Measurements from ENCODE around the gene IDE.
"Not testable (repeated sequence)": the region's sequence is repeated elsewhere in the genome, so short reads cannot be mapped to it uniquely, and the experiment has no call there.

Gene IDE

GRCh38 chr10:92452313-92452712 is 121.6 kb downstream of the IDE start:
- TF ChIP-seq CTCF (conservative IDR thresholded peaks at IDR 0.05; ENCODE audit: control insufficient read depth, insufficient read depth, low read depth, low read length) = no peak
- DNase-seq (ENCODE audit: low read depth) = no peak
- H3K4me3 ChIP-seq (ENCODE audit: control insufficient read depth, low read depth, low read length) = no peak overlapping the region

GRCh38 chr10:92451431-92451830 is 122.5 kb downstream of the IDE start:
- no peak for TF ChIP-seq CTCF (conservative IDR thresholded peaks at IDR 0.05; ENCODE audit: control insufficient read depth, insufficient read depth, low read depth, low read length)
- DNase-seq (ENCODE audit: low read depth) = no peak
- no peak overlapping the region for H3K4me3 ChIP-seq (ENCODE audit: control insufficient read depth, low read depth, low read length)

- H3K4me3 ChIP-seq (ENCODE audit: control insufficient read depth, low read depth, low read length) = no peak overlapping the region
- no peak for TF ChIP-seq CTCF (conservative IDR thresholded peaks at IDR 0.05; ENCODE audit: control insufficient read depth, insufficient read depth, low read depth, low read length)
- no peak for DNase-seq (ENCODE audit: low read depth)
Measured at GRCh38 chr10:92450896-92451295, 123.0 kb downstream of the IDE start.

GRCh38 chr10:92440578-92440977 is 133.3 kb downstream of the IDE start:
- DNase-seq (ENCODE audit: low read depth) = no peak
- H3K4me3 ChIP-seq (ENCODE audit: control insufficient read depth, low read depth, low read length) = no peak overlapping the region
- TF ChIP-seq CTCF (conservative IDR thresholded peaks at IDR 0.05; ENCODE audit: control insufficient read depth, insufficient read depth, low read depth, low read length) = no peak

- no peak for TF ChIP-seq CTCF (conservative IDR thresholded peaks at IDR 0.05; ENCODE audit: control insufficient read depth, insufficient read depth, low read depth, low read length)
- DNase-seq (ENCODE audit: low read depth) = no peak
- H3K4me3 ChIP-seq (ENCODE audit: control insufficient read depth, low read depth, low read length) = no peak overlapping the region
Measured at GRCh38 chr10:92438220-92438619, 135.7 kb downstream of the IDE start.

GRCh38 chr10:92436611-92437010 is 137.3 kb downstream of the IDE start:
- H3K4me3 ChIP-seq (ENCODE audit: control insufficient read depth, low read depth, low read length) = no peak overlapping the region
- no peak for TF ChIP-seq CTCF (conservative IDR thresholded peaks at IDR 0.05; ENCODE audit: control insufficient read depth, insufficient read depth, low read depth, low read length)
- DNase-seq (ENCODE audit: low read depth) = no peak

GRCh38 chr10:92436065-92436464 is 137.8 kb downstream of the IDE start:
- not testable (repeated sequence) for H3K4me3 ChIP-seq (ENCODE audit: control insufficient read depth, low read depth, low read length); DNase-seq (ENCODE audit: low read depth)
